HG02970 (cell line): Measurements from ENCODE around the gene ESRRG.
"Not testable (repeated sequence)": the region's sequence is repeated elsewhere in the genome, so short reads cannot be mapped to it uniquely, and the experiment has no call there.

Experiments
- ATAC-seq: cut with Tn5 transposase; IDR thresholded peaks from one replicate; pipeline ENCODE4 v1.9.1; 2021; ENCODE audit warnings: mild to moderate bottlenecking, moderate library complexity, moderate number of reproducible peaks; ENCODE audit not compliant: unreplicated experiment, low FRiP score

Gene ESRRG

DNA sequence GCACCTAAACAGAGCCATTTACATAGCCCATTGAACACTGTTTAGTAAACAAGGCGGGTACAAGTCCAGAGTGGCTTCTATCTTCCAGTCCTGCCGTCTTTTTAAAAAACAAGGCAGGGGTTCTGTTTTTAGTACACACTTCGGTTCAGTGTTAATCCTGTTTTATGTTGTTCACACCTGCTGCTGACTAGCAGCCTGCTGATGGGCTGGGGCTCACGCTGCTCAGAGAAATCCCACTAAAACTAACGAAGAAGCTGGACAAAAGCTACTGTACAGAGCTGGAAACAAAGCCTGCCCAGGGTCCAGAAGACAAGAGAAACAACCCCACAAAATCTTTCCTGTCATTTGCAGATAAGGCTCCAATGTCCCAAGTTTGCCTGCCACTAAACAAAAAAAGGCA is 13.2 kb downstream of the ESRRG start:
- ATAC-seq = no peak

GRCh38 chr1:216705676-216706075 is 17.6 kb downstream of the ESRRG start:
- no peak for ATAC-seq

GRCh38 chr1:216704065-216704464 is 19.2 kb downstream of the ESRRG start:
- not testable (repeated sequence) for ATAC-seq

- ATAC-seq = peak; percentile 58
Observed at GRCh38 chr1:216702170-216702569, 21.1 kb downstream of the ESRRG start.

DNA sequence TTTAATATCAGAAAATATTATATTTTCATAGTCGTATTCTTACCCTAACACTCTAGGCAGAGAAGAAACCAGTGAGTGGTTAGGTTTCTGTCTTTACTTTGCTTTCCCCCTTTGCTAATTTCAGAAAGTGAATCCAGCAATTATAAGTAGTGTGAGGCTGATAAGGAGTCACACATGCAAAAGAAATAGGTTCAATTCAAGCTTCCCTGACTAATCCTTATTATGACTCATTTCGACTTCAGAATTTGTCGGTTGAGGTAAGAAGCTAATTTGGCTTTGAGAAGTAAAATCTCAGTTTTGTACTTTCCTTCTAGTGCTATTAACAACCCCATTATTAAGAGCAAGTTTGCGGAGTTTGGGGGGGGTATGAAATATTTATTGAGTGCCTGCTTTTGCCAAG is 22.4 kb downstream of the ESRRG start:
- no peak for ATAC-seq

DNA sequence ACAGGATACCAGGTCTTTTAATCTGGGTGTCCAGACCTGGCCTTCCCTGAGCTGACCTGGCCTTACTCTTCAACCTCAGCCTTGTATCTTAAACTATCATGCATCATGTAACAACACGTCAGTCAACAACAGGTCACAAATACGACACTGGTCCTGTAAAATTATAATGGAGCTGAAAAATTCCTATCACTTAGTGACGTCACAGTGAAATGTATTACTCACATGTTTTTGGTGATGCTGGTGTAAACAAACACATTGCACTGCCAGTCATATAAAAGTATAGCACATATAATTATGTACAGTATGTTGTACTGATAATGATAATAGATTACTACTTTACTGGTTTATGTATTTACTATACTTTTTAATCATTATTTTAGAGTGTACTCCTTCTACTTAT is 31.5 kb downstream of the ESRRG start:
- ATAC-seq = no peak

- ATAC-seq = no peak
Observed at GRCh38 chr1:216690603-216691002, 32.6 kb downstream of the ESRRG start.

- ATAC-seq = no peak
Observed at GRCh38 chr1:216688127-216688657, 35.0 kb downstream of the ESRRG start.

GRCh38 chr1:216686860-216687766 is 36.1 kb downstream of the ESRRG start:
- no peak for ATAC-seq

GRCh38 chr1:216682752-216683151 is 40.5 kb downstream of the ESRRG start:
- ATAC-seq = no peak

- ATAC-seq = no peak
Observed at GRCh38 chr1:216679108-216679507, 44.1 kb downstream of the ESRRG start.

DNA sequence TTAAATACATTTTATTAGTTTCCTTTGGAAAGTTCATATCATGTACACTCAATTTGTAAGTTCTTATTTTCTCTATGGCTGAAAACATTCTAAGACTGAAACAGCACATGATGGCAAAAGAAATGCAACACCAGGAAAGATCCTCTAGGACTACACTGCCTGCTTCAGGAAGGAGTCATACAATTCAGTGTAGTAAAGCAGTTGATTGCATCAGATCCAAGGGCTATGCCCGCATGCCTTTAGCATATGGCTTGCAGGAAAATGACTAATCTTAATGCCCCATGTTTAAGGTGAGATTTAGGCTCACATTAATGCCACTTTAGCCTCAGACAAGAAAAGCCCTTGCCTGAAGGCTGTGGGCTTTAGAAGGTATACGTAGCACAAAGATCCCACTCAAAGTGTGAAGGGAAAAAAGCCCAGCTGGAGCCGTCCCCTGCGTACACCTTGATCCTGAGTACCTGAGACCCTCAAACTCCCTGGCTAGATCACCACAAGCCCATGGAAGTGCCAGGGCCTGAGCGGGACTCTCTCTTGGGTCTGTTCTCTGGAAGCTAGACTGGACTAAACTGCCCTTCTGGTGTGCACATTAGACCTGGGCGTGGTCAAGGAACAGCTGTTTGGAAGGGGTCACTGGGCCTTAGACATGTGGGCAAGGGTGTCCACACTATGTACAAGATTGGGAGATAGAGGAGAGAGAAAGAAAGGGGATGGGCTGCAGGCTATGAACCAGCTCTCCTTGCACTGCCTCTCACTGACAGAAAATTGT is 52.9 kb downstream of the ESRRG start:
- no peak for ATAC-seq

DNA sequence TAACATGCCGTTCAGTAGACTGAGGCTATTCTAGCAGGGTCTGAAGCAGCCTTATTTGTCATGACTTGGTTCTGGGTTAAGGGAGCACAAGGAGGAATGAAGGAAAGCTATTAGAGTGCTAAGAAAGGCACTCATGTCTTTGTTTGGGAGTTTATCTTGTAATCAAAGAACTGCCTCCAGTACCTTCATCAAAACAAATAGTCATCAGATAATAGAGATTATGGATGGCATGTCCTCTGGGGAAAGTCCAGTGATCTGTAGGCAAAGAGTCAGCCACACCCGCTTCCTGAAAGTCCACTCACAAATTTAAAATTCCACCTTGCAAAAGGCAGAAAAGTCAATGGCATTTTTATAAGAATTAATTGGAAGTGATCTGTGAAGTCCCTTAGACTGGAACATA is 56.8 kb downstream of the ESRRG start:
- ATAC-seq = no peak

- ATAC-seq = no peak
Observed at GRCh38 chr1:216665856-216666255, 57.4 kb downstream of the ESRRG start.

DNA sequence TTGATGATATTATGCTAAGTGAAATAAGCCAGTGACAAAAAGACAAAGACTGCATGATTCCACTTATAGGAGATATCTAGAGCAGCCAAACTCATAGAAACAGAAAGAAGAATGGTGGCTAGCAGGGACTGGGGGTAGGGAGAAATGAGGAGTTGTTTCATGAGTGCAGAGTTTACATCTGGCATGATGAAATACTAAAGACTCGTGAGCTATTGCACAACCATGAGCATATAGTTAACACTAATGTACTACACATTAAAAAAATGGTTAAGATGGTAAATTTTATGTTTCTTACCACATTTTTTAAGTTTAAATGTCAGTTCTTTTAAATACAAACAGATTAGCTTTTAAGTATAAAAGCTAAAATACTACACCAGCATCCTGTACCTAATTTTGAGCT is 57.8 kb downstream of the ESRRG start:
- ATAC-seq = no peak

GRCh38 chr1:216662681-216663080 is 60.5 kb downstream of the ESRRG start:
- ATAC-seq = no peak

DNA sequence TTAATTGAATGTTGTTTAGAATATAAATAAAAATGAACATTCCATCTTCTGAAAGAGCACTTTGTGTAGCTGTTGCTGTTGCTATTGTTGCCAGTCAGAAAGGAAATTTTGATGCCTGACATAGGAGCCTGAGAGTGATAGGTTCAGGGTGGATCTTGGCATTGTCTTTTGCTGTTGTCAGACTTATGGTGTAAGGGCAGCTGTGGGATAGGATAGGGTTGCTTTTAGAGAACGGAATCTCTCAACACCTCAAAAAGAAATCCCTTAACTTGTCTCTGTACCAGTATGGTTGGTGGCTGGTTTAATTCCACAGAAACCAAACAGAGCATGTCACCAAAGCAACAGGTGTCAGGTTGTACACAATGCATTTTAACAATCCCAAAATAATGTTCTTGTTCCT is 62.7 kb downstream of the ESRRG start:
- ATAC-seq = no peak

DNA sequence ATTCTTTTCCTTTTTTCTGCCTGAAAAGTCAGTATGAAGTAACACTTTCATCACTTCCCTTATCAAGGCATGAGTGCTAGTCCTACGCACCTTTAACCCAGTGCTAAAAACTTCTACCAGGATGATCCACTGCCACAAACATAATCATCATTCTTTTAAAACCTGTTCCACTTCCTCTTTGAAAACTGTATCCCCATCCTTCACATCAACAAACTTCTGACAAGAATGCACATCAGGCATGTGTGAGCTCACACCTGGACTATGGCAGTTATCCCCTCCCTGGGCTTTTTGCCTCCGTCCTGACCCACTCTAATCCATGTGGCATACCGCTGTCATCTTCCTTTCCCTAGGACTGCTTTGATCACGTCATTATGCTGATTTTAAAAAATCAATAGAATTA is 70.2 kb downstream of the ESRRG start:
- ATAC-seq = no peak

- ATAC-seq = no peak
Observed at GRCh38 chr1:216651826-216652418, 71.3 kb downstream of the ESRRG start.

- ATAC-seq = no peak
Observed at GRCh38 chr1:216643176-216643575, 80.1 kb downstream of the ESRRG start.
